Middle frontal gyrus (tissue), 1 donor: ENCODE measurements around the gene JUN.

Experiments
- DNase-seq: peaks from one replicate; pipeline ENCODE4 v3.0.0-alpha.2; 2015; ENCODE audit warnings: low spot score; ENCODE audit errors: extremely low spot score

JUN gene

DNA sequence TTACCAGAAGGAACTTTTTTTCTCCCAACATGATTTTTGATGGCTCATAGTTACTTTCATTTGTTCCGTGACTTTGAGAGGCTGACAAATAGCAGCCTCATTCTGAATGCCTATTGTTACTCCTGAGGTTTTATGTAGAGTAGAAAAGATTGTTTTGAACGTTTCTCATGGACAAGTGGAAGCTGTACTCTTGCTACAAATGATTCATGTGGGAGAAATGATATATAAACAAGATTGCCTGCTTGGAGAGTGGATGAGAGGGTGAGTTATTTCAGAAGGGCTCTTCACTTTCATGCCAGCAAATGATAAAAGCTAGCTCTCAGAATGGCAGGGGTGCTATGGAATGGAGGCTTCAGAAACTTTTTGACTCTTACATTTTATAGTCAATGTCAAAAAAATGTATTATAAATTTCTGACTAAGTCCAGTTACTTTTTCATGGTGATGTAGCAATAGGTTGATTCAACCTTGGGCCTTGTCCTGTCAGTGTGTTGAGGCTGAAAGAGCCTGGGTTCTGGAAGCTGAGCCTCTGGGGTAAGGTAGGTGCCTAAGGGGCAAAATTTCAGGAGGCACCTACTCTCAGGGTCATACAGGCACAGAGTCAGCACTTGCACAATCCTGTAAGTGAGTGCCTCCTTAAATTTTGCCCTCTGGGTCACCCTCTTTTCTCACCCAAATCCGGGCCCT is 19.4 kb downstream of the JUN start:
- DNase-seq = no peak

DNA sequence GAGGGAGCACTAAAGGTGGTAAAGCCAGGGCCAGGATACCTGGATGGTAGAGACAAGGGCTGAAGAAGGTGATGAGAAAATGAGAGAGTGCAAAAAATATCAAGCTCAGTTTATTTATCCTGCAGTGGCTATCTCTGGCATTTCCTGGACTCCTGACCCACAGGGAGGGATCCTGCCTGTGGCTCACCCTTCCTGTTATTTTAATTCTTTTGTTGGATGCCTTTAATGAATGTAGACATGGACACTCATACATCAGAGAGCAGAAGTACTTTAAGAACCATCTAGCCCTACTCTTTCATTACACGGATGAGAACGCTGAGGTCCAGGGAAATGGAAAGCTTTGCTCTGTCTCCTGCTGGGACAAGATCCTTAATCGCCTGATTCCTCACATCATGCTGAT is 20.6 kb downstream of the JUN start:
- no peak for DNase-seq

DNA sequence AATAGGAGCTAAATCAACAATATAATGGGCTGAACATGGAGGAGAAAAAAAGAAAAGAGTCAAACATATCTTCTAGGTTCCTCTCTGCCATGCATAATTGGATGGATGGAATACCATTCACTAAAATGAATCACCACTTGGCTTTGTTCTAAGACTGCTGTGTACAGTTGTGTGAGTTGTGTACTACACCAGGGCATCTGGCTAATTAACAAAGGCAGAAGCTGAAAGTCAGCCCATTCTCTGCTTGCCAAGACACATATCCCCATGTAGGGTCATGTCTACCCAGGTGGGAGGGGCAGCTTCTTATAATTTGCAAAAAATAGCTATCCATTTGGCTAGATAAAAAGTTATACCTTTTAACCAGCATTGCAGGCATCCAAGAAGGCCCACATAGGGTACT is 21.0 kb downstream of the JUN start:
- DNase-seq = no peak

DNA sequence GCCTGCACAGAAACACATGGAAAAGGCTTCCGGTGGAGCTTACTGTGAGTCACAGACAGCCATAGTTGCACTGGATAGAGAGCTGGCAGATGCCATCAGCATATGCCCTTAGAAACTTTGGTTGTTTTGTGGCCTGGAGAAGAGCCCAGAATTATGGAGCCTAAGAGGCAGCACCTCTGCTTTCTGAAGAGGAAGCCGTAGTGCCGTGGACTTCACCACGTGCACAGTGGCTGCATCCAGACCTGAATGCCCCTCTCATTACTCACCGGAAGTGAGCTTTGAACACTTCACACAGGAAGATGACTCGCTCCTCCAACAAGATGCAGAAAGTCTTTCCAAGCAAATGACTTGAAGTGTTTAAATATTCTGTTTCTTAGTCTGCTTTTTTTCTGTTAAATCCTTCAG is 28.4 kb downstream of the JUN start:
- DNase-seq = no peak

DNA sequence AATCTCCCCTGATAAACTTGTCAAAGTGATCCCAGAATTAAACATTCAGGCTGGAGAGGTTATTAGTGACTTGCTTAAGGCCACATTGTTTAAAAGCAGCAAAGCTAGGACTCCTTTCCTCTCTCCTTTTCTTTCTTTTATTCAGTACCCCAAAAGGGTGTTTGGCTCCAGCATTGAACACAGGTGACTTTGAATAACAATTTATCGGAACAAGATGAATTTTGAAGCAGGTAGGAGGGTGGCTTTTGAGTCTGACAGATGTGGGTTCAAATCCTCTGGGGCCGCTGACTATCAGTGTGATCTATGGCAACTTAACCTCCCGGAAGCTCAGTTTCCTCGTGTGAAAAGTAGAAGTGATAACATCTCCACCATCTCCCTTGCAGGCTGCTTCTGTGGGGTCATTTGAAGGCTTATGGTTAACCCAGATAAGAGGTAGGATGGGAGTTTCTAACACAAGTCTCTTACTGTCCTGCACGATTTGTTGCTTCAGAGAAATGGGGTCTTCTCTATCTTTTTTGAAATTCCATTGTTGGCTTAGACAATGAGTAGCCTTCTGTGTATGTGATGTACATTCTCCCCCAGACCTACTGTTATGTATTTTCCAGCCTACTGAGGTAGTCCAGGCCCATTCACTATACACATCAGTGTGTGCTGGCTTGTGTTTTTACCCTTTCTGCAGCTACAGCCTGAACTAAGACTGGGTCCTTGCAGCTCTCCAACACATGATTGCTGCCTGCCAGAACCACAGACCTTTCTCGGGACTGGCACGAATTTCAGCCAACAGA is 29.0 kb downstream of the JUN start:
- DNase-seq = no peak

DNA sequence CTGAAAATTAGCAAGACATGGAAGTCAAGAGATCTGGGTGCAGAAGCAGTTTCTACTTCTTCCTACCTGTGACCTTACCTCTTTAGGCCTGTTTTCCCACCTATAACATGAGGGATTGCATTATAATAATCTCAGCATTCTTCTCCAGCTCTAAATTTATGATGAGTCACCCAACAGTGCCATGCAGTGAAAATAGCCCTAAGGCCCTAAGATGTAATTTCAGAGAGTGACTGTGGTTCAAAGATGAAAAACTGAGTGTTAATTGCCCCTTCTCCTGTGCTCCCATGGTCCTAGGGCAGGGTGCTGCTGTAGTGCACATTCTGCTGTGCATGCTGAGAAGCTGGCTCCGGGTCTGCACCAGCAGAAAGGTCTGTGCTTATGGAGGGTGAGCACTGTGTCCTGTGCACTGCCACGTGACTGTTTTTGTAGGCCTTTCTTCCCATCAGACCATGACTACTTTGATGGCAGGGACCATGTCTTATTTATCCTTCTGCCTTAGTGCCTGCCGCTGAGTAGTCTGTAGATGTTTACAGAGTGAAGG is 29.7 kb downstream of the JUN start:
- no peak for DNase-seq

DNA sequence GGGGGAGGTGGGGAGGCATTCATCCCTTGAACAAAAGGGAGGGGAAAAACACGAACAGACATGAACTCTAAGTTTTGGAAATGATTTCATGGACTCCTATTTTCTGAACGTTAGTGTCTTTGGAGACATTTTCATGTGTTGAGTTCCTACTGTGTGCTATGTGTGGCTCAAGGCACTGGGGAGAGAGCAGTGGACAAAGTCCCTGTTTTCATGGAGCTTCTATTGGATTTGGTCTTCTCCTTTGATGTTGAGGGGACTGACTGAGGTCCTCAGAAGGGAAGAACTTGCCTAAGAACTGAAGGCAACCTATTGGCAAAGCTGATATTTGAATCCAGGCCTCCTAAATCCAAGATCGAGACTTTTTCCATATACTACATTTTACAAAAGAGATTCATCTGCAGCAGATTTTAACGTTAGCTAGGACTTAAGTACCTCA is 30.4 kb downstream of the JUN start:
- no peak for DNase-seq

DNA sequence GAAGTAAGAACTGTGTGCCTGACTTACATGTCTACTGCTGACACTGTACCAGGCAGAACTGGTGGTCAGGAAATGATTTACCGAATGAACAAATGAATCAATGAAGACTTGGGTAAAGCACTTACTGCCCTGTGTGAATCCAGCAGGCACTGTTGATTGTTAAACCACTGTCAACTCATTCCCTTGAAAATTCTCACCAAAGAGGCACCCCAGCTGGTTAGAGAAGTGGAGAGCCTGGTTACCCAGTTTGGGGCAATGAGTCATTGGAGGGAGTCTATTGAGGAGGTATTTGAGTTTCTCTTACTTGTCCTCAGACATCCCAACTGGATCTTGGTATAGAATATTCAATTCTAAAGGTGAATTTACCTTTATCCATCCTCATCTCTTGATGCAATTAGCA is 34.2 kb downstream of the JUN start:
- no peak for DNase-seq

DNA sequence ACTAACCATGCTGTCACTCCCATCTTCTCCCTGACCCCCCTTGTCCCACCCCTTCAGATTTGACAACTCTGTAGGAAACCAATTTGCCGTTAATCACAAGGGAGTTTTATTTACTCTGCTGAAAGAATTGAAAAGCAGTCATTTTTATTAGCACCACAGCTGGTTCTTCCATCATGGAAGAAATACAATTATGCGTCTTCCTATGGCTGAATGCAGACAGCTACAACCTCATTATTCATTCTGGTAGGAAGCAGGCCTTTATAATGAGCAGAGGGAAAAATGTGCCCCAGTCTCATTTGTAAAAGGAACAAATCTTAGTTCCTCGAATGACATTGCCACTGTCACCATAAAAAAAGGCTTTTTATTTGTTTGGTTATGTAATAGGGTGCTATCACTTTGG is 35.2 kb downstream of the JUN start:
- no peak for DNase-seq

DNA sequence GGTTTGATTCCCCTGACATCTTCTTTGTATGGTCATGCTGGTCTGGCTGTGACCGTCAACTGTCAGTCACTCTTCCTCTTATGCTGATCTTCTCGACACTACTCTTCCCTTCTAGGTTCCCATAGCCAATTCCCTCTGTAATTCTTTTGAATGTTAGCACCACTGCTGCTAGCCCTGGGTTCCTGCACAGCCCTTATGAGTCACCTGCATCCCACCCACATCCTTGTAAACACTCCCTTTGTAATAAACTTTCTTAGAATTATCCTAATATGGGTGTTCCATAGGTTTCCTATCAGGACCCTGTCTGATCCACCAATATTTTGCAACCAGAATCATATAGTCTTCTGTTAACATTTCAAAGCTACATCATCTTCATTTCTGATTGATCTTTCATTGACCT is 37.1 kb downstream of the JUN start:
- no peak for DNase-seq

DNA sequence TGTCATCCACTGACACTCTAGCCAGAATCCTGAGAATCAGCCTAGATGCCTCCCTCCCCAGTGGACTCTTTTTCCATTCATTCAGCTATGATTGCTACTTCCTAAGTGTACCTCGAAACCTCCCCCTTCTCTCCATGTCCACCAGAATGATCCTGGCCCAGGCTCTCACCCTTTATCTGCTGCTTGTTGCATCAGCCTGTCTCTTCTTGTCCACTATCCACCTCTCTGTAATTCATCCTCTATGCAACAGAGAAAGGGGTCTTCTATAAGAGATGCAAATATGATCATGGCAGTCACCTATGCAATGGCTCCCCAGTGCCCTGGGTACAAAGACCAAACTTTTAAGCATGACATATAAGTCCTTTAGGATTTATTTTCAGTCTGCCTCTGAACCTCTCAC is 37.7 kb downstream of the JUN start:
- DNase-seq = no peak

DNA sequence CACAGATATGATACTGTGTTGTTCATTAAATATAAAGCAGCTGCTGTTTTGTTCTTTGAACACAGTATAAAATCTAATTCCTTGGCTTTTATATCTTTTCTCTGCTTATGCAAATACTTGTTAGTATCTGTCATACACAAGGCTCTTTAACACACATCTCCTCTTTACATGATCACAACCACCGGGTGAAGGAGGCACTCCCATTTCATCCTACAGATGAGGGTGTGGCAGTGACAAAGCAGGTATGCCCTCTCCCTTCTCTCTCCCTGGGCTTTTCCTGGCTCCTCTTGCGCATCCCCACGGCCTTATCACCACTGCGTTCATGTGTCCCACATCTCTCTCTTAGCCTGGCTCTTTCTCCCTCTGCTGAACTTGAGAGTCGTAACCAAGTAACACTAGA is 38.2 kb downstream of the JUN start:
- no peak for DNase-seq

DNA sequence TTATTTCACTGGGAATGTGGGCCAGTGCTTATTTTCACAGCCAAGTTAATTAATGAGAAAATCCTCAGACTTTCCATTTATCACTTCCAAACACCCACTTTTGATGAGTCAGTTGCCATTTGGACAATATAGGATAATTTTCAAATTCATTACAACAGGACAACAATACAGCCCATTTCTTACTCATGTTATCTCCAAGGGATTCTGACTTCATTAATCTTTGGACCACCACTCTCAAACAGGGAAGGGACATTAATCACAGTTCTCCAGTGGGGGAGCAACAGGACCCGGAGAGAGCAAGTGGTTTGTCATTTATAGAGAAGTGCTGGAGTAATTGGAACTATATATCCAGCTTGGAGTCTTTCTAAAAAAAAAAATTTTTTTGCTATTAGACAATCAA is 38.7 kb downstream of the JUN start:
- DNase-seq = no peak

DNA sequence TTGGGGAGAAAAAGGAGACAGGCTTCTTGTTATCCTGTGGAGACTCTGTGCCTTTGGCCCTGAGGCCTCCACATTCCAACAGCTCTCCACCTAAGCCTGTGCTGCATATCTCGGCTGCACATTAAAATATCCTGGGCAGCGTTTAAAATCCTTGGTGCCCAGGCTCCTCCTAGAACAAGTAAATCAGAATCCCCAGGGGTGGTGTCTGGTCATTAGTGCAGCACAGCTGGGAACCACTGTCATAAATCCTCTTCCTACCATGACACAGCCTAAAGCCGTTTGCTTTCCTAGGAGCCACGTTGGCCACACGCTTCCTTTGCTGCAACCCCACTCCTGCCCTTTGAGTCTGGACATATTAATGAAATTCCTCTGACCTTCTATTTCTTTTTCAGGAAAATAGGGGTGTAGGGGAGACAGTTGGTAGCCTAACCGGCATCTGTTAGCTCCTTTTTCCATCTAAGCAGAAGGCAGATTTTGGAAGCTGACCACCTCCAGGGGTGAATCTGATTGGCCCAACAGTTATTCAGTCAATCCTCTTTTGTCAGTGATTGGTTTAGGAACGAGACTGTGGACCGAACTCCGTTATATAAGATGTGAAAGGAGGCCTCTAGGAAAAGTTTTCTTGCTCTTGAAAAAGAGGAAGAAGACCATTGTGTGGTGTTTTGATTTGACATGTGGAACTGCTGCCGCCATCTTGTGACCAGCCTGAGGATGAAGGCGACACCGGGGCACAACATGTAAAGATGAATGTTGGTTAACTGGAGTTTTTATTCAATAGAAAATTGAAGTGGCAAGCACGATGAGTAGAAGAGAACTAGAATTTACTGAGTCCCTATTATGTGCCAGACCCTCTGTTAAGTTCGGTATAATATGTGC is 41.9 kb downstream of the JUN start:
- no peak for DNase-seq

DNA sequence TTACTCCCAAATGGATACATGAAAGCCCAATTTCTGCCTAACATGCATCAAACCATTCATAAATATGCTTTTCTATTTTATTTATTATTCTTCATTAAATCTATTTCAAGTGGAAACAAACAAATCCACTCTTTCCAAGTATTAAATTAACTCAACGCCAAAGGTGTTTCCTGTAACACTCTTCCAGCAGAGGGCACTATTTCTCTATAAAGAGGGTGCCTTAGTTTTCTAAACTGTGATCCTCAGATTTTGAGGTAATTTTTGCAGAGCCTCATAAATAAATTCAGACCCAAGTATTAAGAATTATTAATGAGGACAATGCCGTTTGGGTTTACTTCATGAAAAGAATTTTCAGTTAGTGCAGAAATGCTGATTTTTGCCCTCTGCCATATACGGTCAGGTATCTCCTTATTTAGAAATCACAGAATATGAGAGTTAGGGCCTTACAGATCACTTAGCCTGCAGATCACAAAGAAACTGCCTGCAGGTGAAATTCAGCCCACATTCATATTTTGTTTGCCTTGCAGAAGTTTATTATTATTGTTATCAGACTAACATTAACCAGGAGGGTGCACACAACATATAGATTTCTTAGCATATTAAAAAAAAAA is 43.9 kb downstream of the JUN start:
- peak; percentile 73 for DNase-seq

DNA sequence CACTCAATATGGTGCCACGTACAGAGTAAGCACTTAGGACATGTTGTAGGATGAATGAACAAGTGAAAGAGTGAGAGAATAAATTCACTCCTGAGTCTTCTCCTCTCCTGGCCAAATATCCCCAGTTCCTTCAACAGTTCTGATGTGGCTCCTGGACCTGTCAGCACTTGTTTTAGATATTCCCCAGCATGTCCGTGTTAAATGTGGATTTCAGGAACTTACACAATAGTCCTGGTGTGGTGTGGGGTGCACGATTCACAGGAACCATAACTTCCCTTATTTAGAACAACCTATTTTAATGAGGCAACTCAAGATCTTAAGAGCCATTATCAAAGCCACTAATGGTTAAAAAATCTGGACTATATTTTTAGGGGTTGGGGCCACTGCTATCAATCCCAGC is 45.0 kb downstream of the JUN start:
- no peak for DNase-seq

DNA sequence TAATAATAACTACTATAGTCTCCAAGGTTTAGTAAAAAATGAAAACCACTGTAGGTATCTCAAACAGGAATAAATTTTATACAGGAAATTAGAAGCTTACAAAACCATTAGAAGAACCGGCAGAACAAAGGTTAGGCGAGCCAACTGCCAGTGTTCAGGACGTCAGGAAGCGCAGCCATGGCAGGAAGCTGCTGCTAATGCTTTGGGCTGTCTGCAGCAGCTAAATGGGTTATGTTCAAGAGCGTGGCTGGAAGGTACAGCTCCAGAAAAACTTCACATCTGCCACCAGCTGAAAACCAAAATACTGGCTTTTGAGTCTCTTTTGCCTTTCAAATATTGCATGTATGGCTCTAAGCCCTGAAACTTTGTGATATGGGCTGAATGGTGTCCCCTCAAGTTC is 48.3 kb downstream of the JUN start:
- DNase-seq = no peak

DNA sequence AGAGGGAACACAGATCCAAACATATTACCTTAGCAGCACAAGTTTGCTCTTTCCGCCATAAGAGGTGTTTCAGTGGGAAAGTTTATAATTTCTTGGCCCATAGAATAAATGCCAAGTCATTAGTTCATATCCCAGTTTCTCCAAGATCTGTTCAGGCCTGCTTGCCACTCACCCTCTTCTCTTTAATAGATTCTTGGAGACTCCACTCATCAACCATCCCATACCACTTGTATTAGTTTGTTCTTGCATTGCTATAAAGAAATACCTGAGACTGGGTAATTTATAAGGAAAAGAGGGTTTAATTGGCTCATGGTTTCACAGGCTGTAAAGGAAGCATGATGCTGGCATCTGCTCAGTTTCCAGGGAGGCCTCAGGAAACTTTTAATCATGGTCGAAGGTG is 49.2 kb downstream of the JUN start:
- DNase-seq = no peak

DNA sequence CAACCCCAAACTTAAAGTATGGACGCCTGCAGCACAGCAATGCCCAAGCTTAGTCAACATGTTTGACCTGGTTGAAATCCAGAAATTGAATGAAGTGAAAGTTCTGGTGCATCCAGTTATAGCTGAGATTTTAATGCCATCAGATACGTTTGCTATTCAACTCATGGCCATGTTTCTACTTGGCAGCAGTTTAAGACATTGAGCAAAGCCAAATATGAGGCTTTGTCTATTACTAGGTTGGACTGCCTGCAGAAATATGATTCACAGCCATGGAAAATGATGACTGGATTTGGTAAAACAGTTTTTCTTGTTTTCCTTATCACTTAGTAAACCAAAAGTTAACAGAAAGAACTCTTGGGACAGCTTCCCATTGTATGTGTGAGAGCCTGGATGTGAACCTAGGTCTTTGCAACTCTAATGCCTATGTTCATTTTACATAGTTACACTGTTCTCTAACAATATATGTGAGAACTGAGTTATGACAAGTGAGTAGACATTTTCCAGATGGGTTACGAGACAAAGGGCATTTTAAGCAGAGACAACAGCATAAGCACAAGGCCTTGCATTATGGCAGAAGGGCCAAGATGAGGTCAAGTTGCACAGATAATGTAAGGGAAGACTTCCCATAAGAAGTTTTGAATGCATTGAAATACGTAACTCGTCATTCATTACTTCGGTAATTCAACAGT is 51.6 kb downstream of the JUN start:
- DNase-seq = no peak
